HG02610 (cell line): ENCODE data around the gene CELF4.

Experiments used
- ATAC-seq: cut with Tn5 transposase; IDR thresholded peaks from one replicate; pipeline ENCODE4 v1.9.1; 2021; ENCODE audit warnings: mild to moderate bottlenecking, moderate library complexity; ENCODE audit not compliant: unreplicated experiment

Gene CELF4

GRCh38 chr18:37246779-37247340, 318.7 kb downstream of the CELF4 start:
- no peak for ATAC-seq

- no peak for ATAC-seq
Measured at GRCh38 chr18:37244618-37245017, 321.0 kb downstream of the CELF4 start.

- no peak for ATAC-seq
Measured at GRCh38 chr18:37243741-37244140, 321.9 kb downstream of the CELF4 start.

- no peak for ATAC-seq
Measured at GRCh38 chr18:37242826-37243560, 322.6 kb downstream of the CELF4 start.

GRCh38 chr18:37242091-37242490, 323.5 kb downstream of the CELF4 start:
- no peak for ATAC-seq

- ATAC-seq, result no peak
Measured at GRCh38 chr18:37238282-37239108, 327.1 kb downstream of the CELF4 start.

GRCh38 chr18:37235583-37235982, 330.0 kb downstream of the CELF4 start:
- ATAC-seq, result no peak

- ATAC-seq, result no peak
Measured at GRCh38 chr18:37231251-37231650, 334.3 kb downstream of the CELF4 start.

GRCh38 chr18:37230768-37231167, 334.8 kb downstream of the CELF4 start:
- ATAC-seq, result no peak

- no peak for ATAC-seq
Measured at GRCh38 chr18:37225279-37225678, 340.3 kb downstream of the CELF4 start.

GRCh38 chr18:37222999-37223378, 342.6 kb downstream of the CELF4 start:
- ATAC-seq, result no peak

- no peak for ATAC-seq
Measured at GRCh38 chr18:37222354-37222998, 343.1 kb downstream of the CELF4 start.

GRCh38 chr18:37219257-37219656, 346.3 kb downstream of the CELF4 start:
- ATAC-seq, result no peak

- no peak for ATAC-seq
Measured at GRCh38 chr18:37218022-37218590, 347.5 kb downstream of the CELF4 start.

- ATAC-seq, result no peak
Measured at GRCh38 chr18:37210781-37211180, 354.8 kb downstream of the CELF4 start.

- ATAC-seq, result no peak
Measured at GRCh38 chr18:37207343-37207742, 358.3 kb downstream of the CELF4 start.

- ATAC-seq, result no peak
Measured at GRCh38 chr18:37199741-37200140, 365.9 kb downstream of the CELF4 start.
